Thymus (tissue), 11 donors: ENCODE results near the gene SHISA7. TPM values are rescaled to one million over a fixed set of nuclear protein-coding genes. Genes with fewer than 3 reads are reported as not detected.
"Not testable (repeated sequence)": the region's sequence is repeated elsewhere in the genome, so short reads cannot be mapped to it uniquely, and the experiment has no call there.

Source experiments
- DNase-seq, 9 donors: peaks; one replicate each; pipeline ENCODE4 v3.0.0-alpha.2; 2013; ENCODE audit warnings: low spot score in 9 of 9, low read depth in 6 of 9, missing footprints in 1 of 9
- H3K27ac ChIP-seq, 2 donors: one replicate each; pipeline ENCODE4 v1.5.1; 2013; ENCODE audit warnings: control low read depth in 1 of 2, low read depth in 1 of 2, low read length in 1 of 2, mild to moderate bottlenecking in 1 of 2, moderate library complexity in 1 of 2
- H3K27me3 ChIP-seq, 2 donors: one replicate each; pipeline ENCODE4 v1.5.1; 2013; ENCODE audit warnings: low read length in 1 of 2; ENCODE audit not compliant: control insufficient read depth in 2 of 2, insufficient read depth in 1 of 2
- H3K36me3 ChIP-seq, 2 donors: one replicate each; pipeline ENCODE4 v1.5.1; 2013; ENCODE audit warnings: low read length in 1 of 2, mild to moderate bottlenecking in 1 of 2, moderate library complexity in 1 of 2; ENCODE audit not compliant: control insufficient read depth in 2 of 2, insufficient read depth in 2 of 2
- H3K4me1 ChIP-seq, 2 donors: one replicate each; pipeline ENCODE4 v1.5.1; 2013; ENCODE audit warnings: low read length in 2 of 2; ENCODE audit not compliant: control insufficient read depth in 2 of 2, insufficient read depth in 2 of 2
- H3K4me3 ChIP-seq, 2 donors: one replicate each; pipeline ENCODE4 v1.5.1; 2013; ENCODE audit warnings: low read length in 2 of 2, control low read depth in 1 of 2, mild to moderate bottlenecking in 1 of 2
- H3K9me3 ChIP-seq, 2 donors: one replicate each; pipeline ENCODE4 v1.5.1; 2013; ENCODE audit warnings: low read length in 1 of 2, mild to moderate bottlenecking in 1 of 2; ENCODE audit not compliant: control insufficient read depth in 2 of 2, insufficient read depth in 1 of 2
- WGBS: extraction: QIAGEN DNeasy Blood & Tissue Kit; methylation state at CpG from one replicate; pipeline ENCODE4 v1.1.7; 2013; 5-methylcytosine and 5-hydroxymethylcytosine counted together
- polyA plus RNA-seq: library from polyadenylated mRNA; stranded (reverse); fragments of 200-250 nt; gene quantifications from one replicate; pipeline ENCODE4 v1.2.3, GENCODE V29; 2013
- total RNA-seq: library from RNA; stranded (reverse); fragments of 120-200 nt; gene quantifications from one replicate; pipeline ENCODE4 v1.2.4, GENCODE V29; 2013
- donor health status: healthy.

Gene SHISA7
- total and polyA plus RNA-seq, 2 donors: 0.05 to 0.11 TPM

- H3K27ac ChIP-seq: no peak overlapping the region
- peaks cover 0 to 10% of the 10 kb centered on the region in 2 donors for H3K9me3 ChIP-seq
- DNase-seq: peak in 3 of 9 donors; percentile 26 to 68 (median 65)
- no peaks in the 10 kb centered on the region for H3K27me3 ChIP-seq
- no peak overlapping the region for H3K4me3 ChIP-seq
- WGBS: 11% methylated on average over 5 of the region's 5 CpGs
- no peaks in the 10 kb centered on the region for H3K36me3 ChIP-seq
- peaks cover 40 to 44% of the 10 kb centered on the region in 2 donors for H3K4me1 ChIP-seq
Observed at GRCh38 chr19:55419103-55419502, 24.0 kb downstream of the SHISA7 start.

DNA sequence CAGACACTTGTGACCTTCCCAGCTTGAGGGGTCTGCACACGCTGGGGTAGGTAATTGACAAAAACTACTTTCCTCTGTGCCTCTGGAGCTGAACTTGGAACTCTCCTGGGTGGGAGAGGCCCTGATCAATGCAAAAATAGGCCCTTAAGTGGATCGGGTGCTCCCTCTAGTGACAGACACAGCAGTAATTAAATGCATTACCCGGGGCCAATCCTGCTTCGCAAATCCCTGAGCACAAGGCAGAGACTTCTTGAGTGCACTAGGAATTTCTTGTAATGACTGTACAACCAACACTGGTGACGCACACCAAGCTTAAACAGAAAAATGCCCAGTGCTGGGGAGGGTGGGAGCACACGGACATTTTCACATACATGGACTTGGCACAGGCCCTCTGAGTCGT, 24.9 kb downstream of the SHISA7 start:
- Histone ChIP-seq H3K36me3 (no peaks in the 10 kb centered on the region), H3K9me3 (peaks cover 0 to 10% of the 10 kb centered on the region in 2 donors), H3K4me1 (peaks cover 40 to 44% of the 10 kb centered on the region in 2 donors), H3K27ac (no peak overlapping the region), H3K4me3 (no peak overlapping the region), H3K27me3 (no peaks in the 10 kb centered on the region)
- DNase-seq: peak in 7 of 9 donors; percentile 34 to 81 (median 62)
- 45% methylated on average over 7 of the region's 7 CpGs for WGBS

- H3K4me3 ChIP-seq: no peak overlapping the region
- H3K36me3 ChIP-seq: peaks cover 5 to 16% of the 10 kb centered on the region in 2 donors
- no peaks in the 10 kb centered on the region for H3K27me3 ChIP-seq
- H3K9me3 ChIP-seq: peaks cover 1 to 18% of the 10 kb centered on the region in 2 donors
- DNase-seq: no peak
- WGBS: over 99% methylated on average over 2 of the region's 2 CpGs
- no peak overlapping the region for H3K27ac ChIP-seq
- H3K4me1 ChIP-seq: peaks cover 17 to 26% of the 10 kb centered on the region in 2 donors
Observed at GRCh38 chr19:55410168-55410567, 32.9 kb downstream of the SHISA7 start.

- H3K27ac ChIP-seq, H3K4me3 ChIP-seq: not testable (repeated sequence)
- WGBS: 91% methylated on average over 8 of the region's 8 CpGs
Observed at GRCh38 chr19:55409179-55409578, 33.9 kb downstream of the SHISA7 start.

GRCh38 chr19:55408533-55408872, 34.6 kb downstream of the SHISA7 start:
- peaks cover 1 to 18% of the 10 kb centered on the region in 2 donors for H3K9me3 ChIP-seq
- H3K36me3 ChIP-seq: peaks cover 16 to 26% of the 10 kb centered on the region in 2 donors
- peak overlapping the region; percentile 36 to 43 for H3K4me3 ChIP-seq
- H3K4me1 ChIP-seq: peaks cover 17 to 26% of the 10 kb centered on the region in 2 donors
- peak overlapping the region; percentile 95 to 99 for H3K27ac ChIP-seq
- no peak for DNase-seq
- H3K27me3 ChIP-seq: no peaks in the 10 kb centered on the region
- 72% methylated on average over 9 of the region's 9 CpGs for WGBS

More at GRCh38 chr19:55409179-55409578, 33.9 kb downstream of the SHISA7 start:
- peaks cover 17 to 26% of the 10 kb centered on the region in 2 donors for H3K4me1 ChIP-seq
- DNase-seq, H3K27me3 ChIP-seq: not testable (repeated sequence)
- peaks cover 1 to 18% of the 10 kb centered on the region in 2 donors for H3K9me3 ChIP-seq
- H3K36me3 ChIP-seq: peaks cover 11 to 22% of the 10 kb centered on the region in 2 donors

GRCh38 chr19:55407800-55408532, 35.1 kb downstream of the SHISA7 start:
- peaks cover 1 to 18% of the 10 kb centered on the region in 2 donors for H3K9me3 ChIP-seq
- WGBS: under 1% methylated on average over 72 of the region's 72 CpGs
- DNase-seq: peak; percentile 95 to 99 (median 98)

DNA sequence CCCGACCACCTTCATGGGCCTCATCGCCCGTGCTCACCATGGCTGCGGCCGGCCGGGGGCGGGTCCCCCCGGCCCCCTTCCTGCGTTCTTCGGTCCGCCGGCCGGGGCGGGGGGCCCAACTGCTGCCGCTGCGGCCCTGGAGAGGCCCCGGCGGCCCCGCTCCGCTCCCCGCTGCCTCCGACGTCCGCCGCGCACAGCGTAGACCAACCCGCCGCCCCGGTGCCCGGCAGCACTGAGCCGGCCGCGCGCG, 35.6 kb downstream of the SHISA7 start, which contains the start of gene UBE2S:
Gene UBE2S (minus strand): TSS at position 239 of the 250 bp plus-strand sequence. CDS start 199 bp downstream, at position 40.
- H3K27me3 ChIP-seq: not testable (repeated sequence)
- Histone ChIP-seq H3K4me3 (peak within 1 kb of the TSS; percentile 69 to 85), H3K9me3 (peaks cover 1 to 18% of the 10 kb centered on the region in 2 donors), H3K36me3 (peaks cover 26 to 37% of the 10 kb centered on the region in 2 donors), H3K4me1 (peaks cover 17 to 26% of the 10 kb centered on the region in 2 donors), H3K27ac (peak within 1 kb of the TSS; percentile 99 to 100)
- DNase-seq: peak in 1 of 9 donors; percentile 49
- under 1% methylated on average over 36 of the region's 36 CpGs for WGBS

More at GRCh38 chr19:55407800-55408532, 35.1 kb downstream of the SHISA7 start:
- Histone ChIP-seq H3K4me3 (peak overlapping the region; percentile 54 to 85), H3K4me1 (peaks cover 17 to 26% of the 10 kb centered on the region in 2 donors), H3K27ac (peak overlapping the region; percentile 99 to 100), H3K36me3 (peaks cover 21 to 32% of the 10 kb centered on the region in 2 donors), H3K27me3 (no peaks in the 10 kb centered on the region)

GRCh38 chr19:55406826-55407549, 36.1 kb downstream of the SHISA7 start:
- Histone ChIP-seq H3K4me1 (peaks cover 17 to 26% of the 10 kb centered on the region in 2 donors), H3K36me3 (peaks cover 31 to 42% of the 10 kb centered on the region in 2 donors), H3K9me3 (peaks cover 1 to 18% of the 10 kb centered on the region in 2 donors), H3K27me3 (no peaks in the 10 kb centered on the region), H3K27ac (peak overlapping the region; percentile 85 to 100), H3K4me3 (peak overlapping the region; percentile 69 to 85)
- peak in 4 of 9 donors; percentile 18 to 39 (median 31) for DNase-seq
- 17% methylated on average over 35 of the region's 35 CpGs for WGBS
